Head of caudate nucleus (tissue), 42 donors: ENCODE data around the gene PGAP2.

ENCODE experiments used
- DNase-seq, 42 donors: peaks; one replicate each; pipeline versions ENCODE4 v3.0.0 to v3.0.0-alpha.2; 2020 to 2021; ENCODE audit warnings: mixed read lengths in 7 of 42
- intact Hi-C: fragments of 100-400 bp; cut with DNase I; formaldehyde crosslinking; loops from one replicate; pipeline ENCODE4 v1.15.0; 2022

The PGAP2 gene

GRCh38 chr11:3826721-3827120 is 18.4 kb downstream of the PGAP2 start:
- intact Hi-C loops = loop anchor here (2.0 kb wide), 1 partner anchor 14 kb away; the partner anchor contains the start of gene RHOG
- DNase-seq = peak; percentile 57 to 95 (median 84)

- intact Hi-C loops = loop anchor here (2.0 kb wide), 1 partner anchor 13 kb away; the partner anchor contains the start of gene RHOG
- peak in 30 of 42 donors; percentile 28 to 80 (median 55) for DNase-seq
Observed at GRCh38 chr11:3827434-3828186, 19.2 kb downstream of the PGAP2 start.

- intact Hi-C loops = no loop called here
- no peak for DNase-seq
Observed at GRCh38 chr11:3830088-3830487, 21.7 kb downstream of the PGAP2 start.

GRCh38 chr11:3830730-3831129 is 22.4 kb downstream of the PGAP2 start:
- no peak for DNase-seq
- intact Hi-C loops = no loop called here

GRCh38 chr11:3831378-3832239 is 23.2 kb downstream of the PGAP2 start:
- intact Hi-C loops = no loop called here
- DNase-seq = peak in 2 of 42 donors; percentile 25 to 42

GRCh38 chr11:3832816-3833215 is 24.5 kb downstream of the PGAP2 start:
- no peak for DNase-seq
- intact Hi-C loops = no loop called here

- intact Hi-C loops = no loop called here
- no peak for DNase-seq
Observed at GRCh38 chr11:3833449-3833848, 25.1 kb downstream of the PGAP2 start.

- no peak for DNase-seq
- intact Hi-C loops = no loop called here
Observed at GRCh38 chr11:3834349-3834663, 25.9 kb downstream of the PGAP2 start.

GRCh38 chr11:3834664-3835461 is 26.5 kb downstream of the PGAP2 start:
- DNase-seq = peak in 25 of 42 donors; percentile 25 to 74 (median 55)
- intact Hi-C loops = no loop called here

- intact Hi-C loops = no loop called here
Observed at GRCh38 chr11:3835751-3836150, 27.4 kb downstream of the PGAP2 start.

GRCh38 chr11:3836903-3837302 is 28.5 kb downstream of the PGAP2 start:
- intact Hi-C loops = no loop called here
- DNase-seq = peak in 19 of 42 donors; percentile 29 to 71 (median 47)

More at GRCh38 chr11:3835751-3836150, 27.4 kb downstream of the PGAP2 start:
- DNase-seq = peak in 35 of 42 donors; percentile 31 to 82 (median 64)

GRCh38 chr11:3837793-3838192 is 29.4 kb downstream of the PGAP2 start:
- peak in 28 of 42 donors; percentile 30 to 76 (median 56) for DNase-seq
- intact Hi-C loops = no loop called here

- no peak for DNase-seq
Observed at GRCh38 chr11:3838504-3838903, 30.1 kb downstream of the PGAP2 start.

GRCh38 chr11:3840004-3840869 is 31.9 kb downstream of the PGAP2 start:
- peak in 1 of 42 donors; percentile 41 for DNase-seq

More at GRCh38 chr11:3838504-3838903, 30.1 kb downstream of the PGAP2 start:
- intact Hi-C loops = no loop called here

GRCh38 chr11:3840870-3841425 is 32.6 kb downstream of the PGAP2 start, which contains the start of gene RHOG:
Gene RHOG, minus strand, starts transcription at chr11:3840959. Its CDS starts 12,821 bp downstream, at chr11:3828138.
- peak in 40 of 42 donors; percentile 58 to 88 (median 78) for DNase-seq
- intact Hi-C loops = loop anchor here (2.0 to 5.0 kb wide), 2 partner anchors 14 to 44 kb away; partner anchors contain the start of gene NUP98

More at GRCh38 chr11:3840004-3840869, 31.9 kb downstream of the PGAP2 start:
- intact Hi-C loops = loop anchor here (2.0 to 5.0 kb wide), 2 partner anchors 13 to 43 kb away; partner anchors contain the start of gene NUP98

GRCh38 chr11:3841426-3842350 is 33.3 kb downstream of the PGAP2 start:
- intact Hi-C loops = loop anchor here (2.0 to 5.0 kb wide), 2 partner anchors 15 to 44 kb away; partner anchors contain the start of gene NUP98

More at GRCh38 chr11:3841426-3842350, 33.3 kb downstream of the PGAP2 start:
- DNase-seq = peak; percentile 76 to 95 (median 90)
